HepG2 (cell line): ENCODE data around the gene TMEM134.

Experiments
- ADNP ChIP-seq: sonication (generic); formaldehyde crosslinking; IDR thresholded peaks from 2 replicates; pipeline ENCODE4 v1.4.0; 2020; ENCODE audit warnings: missing genetic modification reagents
- ESRRA ChIP-seq: sonication (generic); formaldehyde crosslinking; IDR thresholded peaks from 2 replicates; pipeline ENCODE4 v1.5.1; 2020; ENCODE audit warnings: mild to moderate bottlenecking, low read depth, missing genetic modification reagents
- KLF12 ChIP-seq: sonication (generic); formaldehyde crosslinking; IDR thresholded peaks from 2 replicates; pipeline ENCODE4 v1.4.0; 2020; ENCODE audit warnings: missing genetic modification reagents, borderline replicate concordance
- SMC3 ChIP-seq: IDR thresholded peaks from 2 replicates; pipeline ENCODE4 v1.6.1; 2011; ENCODE audit warnings: low read length, improper control_type of control experiment
- ZNF232 ChIP-seq: sonication (generic); formaldehyde crosslinking; IDR thresholded peaks from 2 replicates; pipeline ENCODE4 v1.4.0; 2020; ENCODE audit warnings: missing genetic modification reagents, borderline replicate concordance
- TF ChIP-seq, protein P1 (sequence below): sonication (generic); formaldehyde crosslinking; IDR thresholded peaks from 2 replicates; pipeline ENCODE4 v1.9.0; 2022; ENCODE audit warnings: missing genetic modification reagents, mild to moderate bottlenecking, borderline replicate concordance

DNA sequence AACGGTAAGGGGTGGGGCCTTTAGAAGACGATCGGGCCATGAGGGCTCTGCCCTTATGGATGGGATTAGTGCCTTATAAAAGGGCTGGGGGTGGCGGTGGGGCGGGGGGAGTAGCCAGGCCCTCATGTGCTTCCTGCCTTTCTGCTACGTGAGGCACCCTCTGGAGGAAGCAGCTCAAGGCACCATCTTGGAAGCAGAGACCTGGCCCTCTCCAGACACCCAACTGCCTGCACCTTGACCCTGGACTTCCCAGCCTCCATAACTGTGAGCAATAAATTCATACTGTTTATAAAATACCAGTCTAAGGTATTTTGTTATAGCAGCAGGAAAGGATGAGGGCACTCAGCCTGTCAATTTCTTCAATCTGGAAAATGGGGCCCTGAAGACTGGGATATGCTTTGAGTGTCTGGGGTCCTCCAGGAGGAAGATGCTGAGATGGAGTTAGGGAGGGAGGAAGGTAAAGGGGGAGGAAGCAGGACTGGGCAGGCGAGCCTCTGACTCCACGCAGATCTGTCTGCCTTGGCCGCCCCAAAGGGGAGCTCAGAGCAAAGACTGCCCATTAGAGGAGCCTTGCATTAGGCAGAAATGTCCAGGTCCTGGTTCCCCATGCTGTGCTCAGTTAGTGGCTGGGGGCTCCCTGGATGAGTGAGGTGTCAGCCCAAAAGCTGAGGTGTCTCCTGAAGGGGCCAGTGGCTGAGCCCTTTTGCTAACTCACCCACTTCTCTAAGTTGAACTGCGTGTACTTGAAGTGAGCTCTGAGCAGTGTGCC is 48.9 kb upstream of the TMEM134 start:
- TF ChIP-seq, protein P1, sequence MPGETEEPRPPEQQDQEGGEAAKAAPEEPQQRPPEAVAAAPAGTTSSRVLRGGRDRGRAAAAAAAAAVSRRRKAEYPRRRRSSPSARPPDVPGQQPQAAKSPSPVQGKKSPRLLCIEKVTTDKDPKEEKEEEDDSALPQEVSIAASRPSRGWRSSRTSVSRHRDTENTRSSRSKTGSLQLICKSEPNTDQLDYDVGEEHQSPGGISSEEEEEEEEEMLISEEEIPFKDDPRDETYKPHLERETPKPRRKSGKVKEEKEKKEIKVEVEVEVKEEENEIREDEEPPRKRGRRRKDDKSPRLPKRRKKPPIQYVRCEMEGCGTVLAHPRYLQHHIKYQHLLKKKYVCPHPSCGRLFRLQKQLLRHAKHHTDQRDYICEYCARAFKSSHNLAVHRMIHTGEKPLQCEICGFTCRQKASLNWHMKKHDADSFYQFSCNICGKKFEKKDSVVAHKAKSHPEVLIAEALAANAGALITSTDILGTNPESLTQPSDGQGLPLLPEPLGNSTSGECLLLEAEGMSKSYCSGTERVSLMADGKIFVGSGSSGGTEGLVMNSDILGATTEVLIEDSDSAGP, result no peak
- TF ChIP-seq ADNP (CRISPR knock-in tag) (no peak), SMC3 (no peak), KLF12 (no peak), ZNF232 (CRISPR knock-in tag) (no peak), ESRRA (CRISPR knock-in tag) (no peak)
